ENCODE measurements around the gene NFAT5.

DNA sequence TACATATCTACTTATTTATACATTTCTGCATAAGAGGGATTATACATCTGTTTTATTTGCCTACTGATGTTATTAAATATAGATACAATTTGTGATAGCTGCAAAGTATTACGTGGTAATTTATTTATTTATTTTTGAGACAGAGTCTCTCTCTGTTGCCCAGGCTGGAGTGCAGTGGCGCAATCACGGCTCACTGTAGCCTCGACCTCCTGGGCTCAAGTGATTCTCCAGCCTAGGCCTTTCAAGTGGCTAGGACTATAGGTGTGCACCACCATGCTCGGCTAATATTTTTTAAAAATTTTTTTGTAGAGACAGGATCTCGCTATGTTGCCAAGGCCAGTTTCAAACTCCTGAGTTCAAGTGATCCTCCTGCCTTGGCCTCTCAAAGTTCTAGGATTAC lies 35.5 kb downstream of the NFAT5 start:
- TF ChIP-seq, protein P1, sequence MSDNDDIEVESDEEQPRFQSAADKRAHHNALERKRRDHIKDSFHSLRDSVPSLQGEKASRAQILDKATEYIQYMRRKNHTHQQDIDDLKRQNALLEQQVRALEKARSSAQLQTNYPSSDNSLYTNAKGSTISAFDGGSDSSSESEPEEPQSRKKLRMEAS (IDR thresholded peaks at IDR 0.05; ENCODE audit: insufficient read depth, insufficient read length) = no peak
- TF ChIP-seq, protein P2, sequence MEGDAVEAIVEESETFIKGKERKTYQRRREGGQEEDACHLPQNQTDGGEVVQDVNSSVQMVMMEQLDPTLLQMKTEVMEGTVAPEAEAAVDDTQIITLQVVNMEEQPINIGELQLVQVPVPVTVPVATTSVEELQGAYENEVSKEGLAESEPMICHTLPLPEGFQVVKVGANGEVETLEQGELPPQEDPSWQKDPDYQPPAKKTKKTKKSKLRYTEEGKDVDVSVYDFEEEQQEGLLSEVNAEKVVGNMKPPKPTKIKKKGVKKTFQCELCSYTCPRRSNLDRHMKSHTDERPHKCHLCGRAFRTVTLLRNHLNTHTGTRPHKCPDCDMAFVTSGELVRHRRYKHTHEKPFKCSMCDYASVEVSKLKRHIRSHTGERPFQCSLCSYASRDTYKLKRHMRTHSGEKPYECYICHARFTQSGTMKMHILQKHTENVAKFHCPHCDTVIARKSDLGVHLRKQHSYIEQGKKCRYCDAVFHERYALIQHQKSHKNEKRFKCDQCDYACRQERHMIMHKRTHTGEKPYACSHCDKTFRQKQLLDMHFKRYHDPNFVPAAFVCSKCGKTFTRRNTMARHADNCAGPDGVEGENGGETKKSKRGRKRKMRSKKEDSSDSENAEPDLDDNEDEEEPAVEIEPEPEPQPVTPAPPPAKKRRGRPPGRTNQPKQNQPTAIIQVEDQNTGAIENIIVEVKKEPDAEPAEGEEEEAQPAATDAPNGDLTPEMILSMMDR (IDR thresholded peaks at IDR 0.05; ENCODE audit: extremely low read depth in 1 of 2, insufficient read depth in 1 of 2, low read depth in 1 of 2, low read length in 2 of 2) = no peak
- no peak for TF ChIP-seq POLR2A (IDR thresholded peaks at IDR 0.05; ENCODE audit: low read depth, low read length)
- no peak for TF ChIP-seq POLR2AphosphoS5 (IDR thresholded peaks at IDR 0.05; ENCODE audit: insufficient read depth, low read depth, low read length)
- TF ChIP-seq JUN (IDR thresholded peaks at IDR 0.05; ENCODE audit: borderline replicate concordance, insufficient read depth, insufficient read length, low read depth) = no peak
- TF ChIP-seq EZH2 (IDR thresholded peaks at IDR 0.05; ENCODE audit: borderline replicate concordance, low read depth, low read length, severe bottlenecking) = no peak
- no peak for TF ChIP-seq FOS (IDR thresholded peaks at IDR 0.05; ENCODE audit: borderline replicate concordance, insufficient read depth, low read length)
- no peak for TF ChIP-seq MYC (IDR thresholded peaks at IDR 0.05; ENCODE audit: low read depth, low read length)
- TF ChIP-seq GATA2 (IDR thresholded peaks at IDR 0.05; ENCODE audit: insufficient read depth, insufficient read length, low read depth, low read length) = no peak

All from endothelial cell of umbilical vein (primary cell).